ENCODE data around the gene AKAP17A. TPM values are rescaled to one million over a fixed set of nuclear protein-coding genes. Genes with fewer than 3 reads are reported as not detected.

Gene AKAP17A
- total and polyA plus RNA-seq, 2 of the 8 experiments (the other 6 are each of a cell fraction or from before 2014, with no cell fraction given) = 14.0 to 41.2 TPM

DNA sequence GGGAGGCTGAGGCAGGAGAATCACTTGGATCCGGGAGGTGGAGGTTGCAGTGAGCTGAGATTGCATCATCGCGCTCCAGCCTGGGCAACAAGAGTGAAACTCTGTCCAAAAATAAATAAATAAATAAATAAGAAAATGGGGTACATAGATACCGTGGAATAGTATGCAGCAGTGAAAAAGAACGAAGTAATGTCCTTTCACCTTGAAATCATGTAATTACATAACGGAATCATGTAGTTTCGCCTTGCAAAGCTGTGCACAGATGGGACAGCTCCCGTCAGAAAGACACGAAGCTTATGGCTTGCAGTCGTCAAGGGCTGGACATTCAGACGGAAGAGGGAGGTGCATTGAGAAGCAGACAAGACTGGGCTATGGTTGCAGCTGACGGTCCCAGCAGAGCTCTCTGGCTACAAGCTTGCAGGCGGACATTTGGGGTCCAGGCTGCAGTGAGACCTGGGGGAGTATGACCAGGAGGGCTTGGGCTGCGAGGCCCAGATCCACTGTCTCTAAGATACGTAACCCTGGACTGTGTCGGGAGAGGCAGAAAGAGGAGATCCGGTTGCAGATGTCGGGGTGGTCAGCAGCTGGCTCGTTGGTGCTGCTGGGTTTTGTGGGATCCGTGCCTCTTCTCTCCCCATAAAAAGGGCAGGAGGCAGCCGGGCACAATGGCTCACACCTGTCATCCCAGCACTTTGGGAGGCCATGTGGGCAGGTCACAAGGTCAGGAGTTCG lies 48.2 kb upstream of the AKAP17A start:
- 88% methylated on average over 22 of the region's 22 CpGs; no CpG with 5 or more reads in 1 of the 2 experiments for WGBS, 2 experiments (ENCODE audit: extremely low coverage in 1 of 2, insufficient coverage in 1 of 2, insufficient read length in 1 of 2, insufficient replicate concordance in 2 of 2, low coverage in 1 of 2, low lambda C conversion rate in 2 of 2, missing lambda C conversion rate in 1 of 2)
- Histone ChIP-seq H4K91ac (replicated peaks; ENCODE audit: insufficient read length, low read length) (no peak overlapping the region), H2AFZ (ENCODE audit: low read length) (no peak overlapping the region), H3K4ac (replicated peaks; ENCODE audit: insufficient read length, low read depth, low read length) (no peak overlapping the region), H3K18ac (ENCODE audit: extremely low read depth, low read length) (no peak overlapping the region), H2BK5ac (ENCODE audit: low read depth, low read length) (no peak overlapping the region; the same call in 1 of the 2 replicates), H4K5ac (ENCODE audit: insufficient read length, low read depth, low read length) (no peak overlapping the region), H3K14ac (ENCODE audit: insufficient read length) (no peak overlapping the region), H2AK5ac (ENCODE audit: low read depth, low read length) (no peak overlapping the region), H3K9ac (replicated peaks in 1 of 4; ENCODE audit: extremely low read depth in 1 of 4, low read depth in 3 of 4, low read length in 3 of 4) (no peak overlapping the region), H3K4me2 (ENCODE audit: insufficient read depth in 1 of 2, low read depth in 2 of 2, low read length in 2 of 2) (no peak overlapping the region), H3K36me3 (ENCODE audit: control insufficient read depth in 2 of 4, insufficient read depth in 4 of 4, low read length in 3 of 4) (no peaks in the 10 kb centered on the region), H4K8ac (ENCODE audit: extremely low read depth, insufficient read depth, low read length) (no peak overlapping the region), H2BK15ac (ENCODE audit: low read length) (no peak overlapping the region), H3K9me3 (ENCODE audit: insufficient read depth in 2 of 2, low read depth in 1 of 2, low read length in 1 of 2) (no peaks in the 10 kb centered on the region), H3K56ac (replicated peaks; ENCODE audit: insufficient read length, low read depth, low read length) (no peak overlapping the region), H2BK120ac (replicated peaks; ENCODE audit: low read depth, low read length) (no peak overlapping the region), H3K4me1 (replicated peaks in 1 of 4; ENCODE audit: control insufficient read depth in 3 of 4, insufficient read depth in 4 of 4, low read length in 3 of 4) (no peaks in the 10 kb centered on the region; a peak in 1 of 7 replicates), H3K27me3 (replicated peaks in 1 of 4; ENCODE audit: control insufficient read depth in 3 of 4, extremely low read depth in 1 of 4, insufficient read depth in 3 of 4, low read length in 3 of 4) (no peaks in the 10 kb centered on the region), H3K23me2 (ENCODE audit: low read depth, low read length) (no peaks in the 10 kb centered on the region), H3K79me2 (ENCODE audit: control insufficient read depth in 1 of 2, insufficient read depth in 2 of 2, low read length in 2 of 2) (no peaks in the 10 kb centered on the region), H3K27ac (ENCODE audit: low read depth, low read length) (no peak overlapping the region), H3K23ac (ENCODE audit: insufficient read length) (no peak overlapping the region), H3K4me3 (ENCODE audit: extremely low read depth in 1 of 4, insufficient read depth in 2 of 4, low read depth in 3 of 4, low read length in 4 of 4) (no peak overlapping the region), H3K79me1 (ENCODE audit: low read depth, low read length) (no peaks in the 10 kb centered on the region), H4K20me1 (replicated peaks in 1 of 2; ENCODE audit: control insufficient read depth in 1 of 2, insufficient read depth in 2 of 2, low read length in 2 of 2) (no peaks in the 10 kb centered on the region), H2BK12ac (ENCODE audit: low read depth, low read length) (no peak overlapping the region), H2BK20ac (ENCODE audit: low read length) (no peak overlapping the region)
- ChIA-PET POLR2A (ENCODE audit: partially characterized antibody) (no interaction called here), CTCF (ENCODE audit: partially characterized antibody) (no interaction called here)
- FAIRE-seq = no peak
- DNase-seq (ENCODE audit: low read depth in 1 of 2, low spot score in 2 of 2) = no peak
- TF ChIP-seq BCL11A (IDR thresholded peaks at IDR 0.05; ENCODE audit: low read depth in 2 of 2, low read length in 2 of 2) (no peak), TCF12 (IDR thresholded peaks at IDR 0.05; ENCODE audit: low read depth, low read length) (no peak), SRF (IDR thresholded peaks at IDR 0.05; ENCODE audit: low read depth, low read length) (no peak)

Data from H1 (cell line).